CD4-positive, alpha-beta T cell treated with Interleukin-17A for 1 hour (primary cell): ENCODE results near the gene RRAS.

ENCODE experiments used
- DNase-seq: peaks from one replicate; pipeline ENCODE4 v3.0.0-alpha.2; 2020

The RRAS gene

DNA sequence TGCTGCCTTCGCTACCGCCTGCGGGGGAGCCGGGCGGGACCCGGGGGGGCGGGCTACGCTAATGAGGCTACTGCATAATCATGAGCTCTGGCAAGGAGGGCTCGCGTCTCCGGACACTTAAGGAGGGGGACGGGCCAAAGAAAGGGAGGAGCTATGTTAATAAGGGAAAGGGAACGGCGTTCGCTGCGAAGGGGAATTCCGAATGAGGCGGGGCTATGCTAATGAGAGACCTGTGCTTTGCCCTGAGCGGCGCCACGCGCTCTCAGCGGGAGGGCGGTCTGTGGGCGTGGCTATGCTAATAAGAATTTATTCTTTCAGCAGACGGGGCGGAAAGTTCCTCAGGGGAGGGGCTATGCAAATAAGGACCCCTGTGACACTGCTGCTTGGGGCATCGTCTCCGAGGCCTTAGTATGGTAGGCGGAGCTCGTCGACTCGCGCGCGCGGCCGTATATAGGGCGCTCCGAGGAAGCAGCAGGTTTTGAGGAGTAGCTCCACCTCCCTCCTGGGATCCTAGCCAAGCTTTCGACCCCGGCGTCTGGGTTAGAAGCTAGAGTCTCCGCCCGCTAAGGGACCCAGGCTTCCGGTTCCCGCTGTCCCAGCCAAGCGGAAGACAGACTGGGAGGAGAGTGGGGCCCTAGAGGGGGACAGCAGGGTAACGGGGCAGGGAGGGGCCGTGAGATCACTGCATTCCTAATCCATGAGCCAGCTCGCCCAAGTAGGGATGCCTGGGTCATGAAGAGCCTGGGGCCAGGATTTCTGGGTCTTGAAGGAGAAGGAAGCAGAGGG lies at the start of gene RRAS:
Gene RRAS, minus strand, starts transcription at position 31 of the 786 bp plus-strand sequence. CDS start 45 bp downstream, outside the sequence.
- peak; percentile 100 for DNase-seq

DNA sequence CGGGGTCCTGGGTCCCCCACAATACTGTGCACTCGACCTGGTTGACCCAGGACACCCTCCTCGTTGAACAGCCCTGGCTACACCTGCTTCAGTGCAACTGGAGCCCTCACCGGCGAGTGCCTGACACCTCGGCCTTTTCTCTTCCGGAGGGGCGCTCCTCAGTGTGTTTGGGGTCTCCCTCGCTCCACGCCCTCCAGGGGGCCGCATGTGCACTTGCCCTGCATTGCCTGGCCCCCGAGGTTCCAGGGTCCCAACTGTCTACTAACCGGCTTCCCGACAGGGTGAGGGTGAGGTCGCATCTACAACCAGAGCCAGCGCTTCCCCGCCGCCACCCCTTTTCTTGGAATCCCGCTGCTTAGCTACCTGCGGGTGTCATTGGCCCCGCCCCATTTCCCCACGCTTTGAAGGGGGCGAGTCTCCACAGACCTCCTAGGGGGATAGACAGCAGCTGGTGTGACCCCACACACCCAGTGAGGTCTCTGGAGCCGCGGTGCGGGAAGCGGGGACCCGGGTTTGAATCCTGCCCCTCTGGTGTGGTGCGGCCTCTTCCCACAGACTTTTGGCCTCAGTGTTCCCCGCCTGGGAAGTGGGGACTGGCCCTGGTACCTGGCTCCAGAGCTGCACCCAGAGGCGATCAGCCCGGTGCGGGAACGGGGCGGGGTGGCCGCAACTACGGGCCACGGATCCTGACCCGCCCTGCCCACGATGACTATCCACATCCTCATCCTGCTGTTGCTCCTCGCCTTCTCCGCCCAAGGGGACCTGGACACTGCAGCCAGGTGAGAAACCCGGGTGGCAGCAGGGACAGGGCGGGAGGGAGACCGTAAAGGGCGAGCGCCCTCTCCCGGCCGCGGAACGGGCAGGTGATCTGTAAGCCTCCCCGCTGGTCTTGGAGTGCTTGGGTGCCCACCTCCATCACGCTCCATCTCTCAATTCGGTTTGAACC lies 49.5 kb upstream of the RRAS start, which contains the start of gene ADM5:
Gene ADM5, plus strand, starts transcription at position 462 of the 946 bp plus-strand sequence. Its CDS starts 244 bp downstream, at position 706.
- peak; percentile 39 for DNase-seq

DNA sequence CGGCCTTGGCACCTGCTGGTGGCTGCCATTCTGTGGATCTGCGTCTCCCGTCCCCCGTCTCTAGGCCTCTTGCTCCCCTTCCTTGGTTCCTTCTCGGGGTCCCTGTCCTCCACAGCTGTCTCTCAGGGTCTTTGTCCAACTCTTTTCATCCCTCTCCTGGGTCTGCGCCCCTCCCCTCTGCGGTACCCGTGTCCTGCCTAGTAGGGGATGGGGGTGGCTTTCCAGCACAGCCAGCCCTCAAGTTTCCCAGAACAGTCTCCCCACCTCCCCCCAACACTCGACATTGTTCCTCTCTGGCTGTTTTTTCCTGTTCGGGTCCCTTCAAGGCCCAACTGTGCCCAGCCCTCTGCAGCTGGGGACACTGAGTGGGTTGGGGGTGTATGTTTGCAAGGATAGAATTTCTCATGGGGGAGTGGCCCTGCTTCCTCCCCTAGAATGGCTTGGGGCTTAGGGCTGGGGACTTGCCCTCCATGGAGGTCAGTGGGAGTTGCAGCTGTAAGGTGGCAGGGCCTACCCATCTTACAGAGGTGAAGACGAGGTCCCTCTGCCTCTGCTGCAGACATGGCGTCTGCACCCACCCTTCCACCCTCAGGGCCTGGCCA lies 48.7 kb upstream of the RRAS start:
- DNase-seq, result no peak

DNA sequence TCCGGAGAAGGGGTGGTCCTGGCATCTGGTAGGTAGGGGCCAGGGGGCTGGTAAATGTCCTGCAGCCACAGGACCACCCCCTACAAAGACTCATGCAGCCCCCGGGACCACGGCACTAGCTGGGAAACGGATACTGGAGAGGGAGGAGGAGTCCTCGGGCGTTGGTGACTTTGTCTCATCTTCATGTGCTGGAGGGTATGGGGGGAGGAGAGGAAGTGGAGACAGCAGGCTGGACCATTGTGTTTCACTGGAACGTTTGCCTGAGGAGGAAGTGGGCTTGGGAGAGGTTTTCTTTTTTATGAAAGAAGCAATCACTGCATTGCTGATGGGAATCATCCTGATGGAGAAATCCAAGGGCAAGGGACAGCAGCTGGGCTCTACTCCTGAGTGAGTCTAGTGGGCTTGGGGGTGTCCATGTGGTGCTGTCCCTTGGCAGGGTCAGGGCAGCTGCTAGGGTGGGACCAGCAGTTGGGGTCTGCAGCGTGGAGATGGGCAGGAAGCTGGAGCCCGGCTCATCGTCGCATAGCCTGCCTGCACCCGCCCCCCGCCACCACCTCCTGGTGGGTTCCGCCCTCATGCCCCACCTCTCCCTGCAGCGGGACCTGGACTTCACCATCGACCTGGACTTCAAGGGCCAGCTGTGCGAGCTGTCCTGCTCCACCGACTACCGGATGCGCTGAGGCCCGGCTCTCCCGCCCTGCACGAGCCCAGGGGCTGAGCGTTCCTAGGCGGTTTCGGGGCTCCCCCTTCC lies 47.8 kb upstream of the RRAS start:
- DNase-seq, result no peak

DNA sequence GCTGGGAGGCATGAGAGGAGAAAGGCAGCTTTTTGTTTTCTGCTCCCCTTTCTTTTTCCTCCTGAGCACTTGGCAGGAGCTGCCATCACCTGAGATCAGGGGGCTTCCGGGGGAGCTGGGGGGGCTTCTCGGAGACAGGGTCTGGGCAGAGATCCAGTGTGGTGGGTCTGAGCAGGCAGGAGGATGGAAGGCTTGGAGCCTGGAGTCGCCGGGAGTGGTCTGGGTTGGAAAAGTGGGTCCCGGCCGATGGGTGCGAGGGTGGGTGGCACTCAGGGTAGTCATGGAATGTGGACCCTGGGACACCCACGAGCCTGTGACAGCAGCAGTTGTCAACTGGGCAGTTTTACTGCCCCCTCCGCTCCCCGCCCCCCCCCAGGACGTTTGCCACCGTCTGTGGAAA lies 47.2 kb upstream of the RRAS start:
- no peak for DNase-seq

DNA sequence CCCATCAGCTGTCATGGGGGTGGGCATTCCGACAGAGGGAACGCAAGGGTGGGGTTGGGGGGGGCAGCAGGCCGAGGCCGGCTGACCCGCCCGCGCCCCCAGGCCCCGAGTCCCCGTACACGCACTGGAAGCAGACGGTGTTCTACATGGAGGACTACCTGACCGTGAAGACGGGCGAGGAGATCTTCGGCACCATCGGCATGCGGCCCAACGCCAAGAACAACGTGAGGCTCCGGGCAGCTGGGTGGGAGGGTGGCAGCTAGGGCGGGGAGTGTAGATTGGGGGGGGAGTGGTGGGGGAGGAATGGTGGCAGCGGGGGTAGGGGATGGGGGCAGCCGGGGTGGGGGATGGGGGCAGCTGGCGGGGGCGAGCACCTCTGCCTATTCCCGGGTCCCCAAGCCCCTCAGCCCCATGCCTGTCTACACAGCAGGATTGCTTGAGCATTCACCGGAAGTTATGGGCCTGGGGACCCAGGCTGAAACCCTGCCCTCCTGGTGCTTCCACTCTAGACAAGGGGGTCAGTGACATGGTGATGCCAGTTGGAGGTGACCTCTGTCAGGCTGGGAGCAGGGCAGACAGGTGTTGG lies 46.7 kb upstream of the RRAS start:
- DNase-seq, result no peak

DNA sequence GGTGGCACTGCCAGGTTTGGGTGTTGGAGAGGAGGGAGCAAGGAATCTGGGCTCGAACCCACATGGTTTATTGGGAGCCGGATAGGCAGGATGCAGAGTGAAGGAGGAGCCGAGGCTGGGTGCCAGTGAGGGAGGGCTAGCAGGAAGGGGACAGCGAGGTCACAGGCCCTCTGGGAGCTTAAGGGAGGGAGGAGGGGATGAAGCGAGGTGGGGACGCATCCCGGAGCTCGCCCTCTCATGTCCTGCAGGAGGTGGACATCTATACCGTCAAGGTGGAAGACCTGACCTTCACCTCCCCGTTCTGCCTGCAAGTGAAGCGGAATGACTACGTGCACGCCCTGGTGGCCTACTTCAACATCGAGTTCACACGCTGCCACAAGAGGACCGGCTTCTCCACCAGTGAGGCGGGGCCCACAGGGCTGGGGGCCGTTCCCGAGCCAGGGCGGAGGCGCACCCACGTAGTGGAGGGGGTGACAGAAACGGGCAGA lies 45.9 kb upstream of the RRAS start:
- DNase-seq, result no peak

DNA sequence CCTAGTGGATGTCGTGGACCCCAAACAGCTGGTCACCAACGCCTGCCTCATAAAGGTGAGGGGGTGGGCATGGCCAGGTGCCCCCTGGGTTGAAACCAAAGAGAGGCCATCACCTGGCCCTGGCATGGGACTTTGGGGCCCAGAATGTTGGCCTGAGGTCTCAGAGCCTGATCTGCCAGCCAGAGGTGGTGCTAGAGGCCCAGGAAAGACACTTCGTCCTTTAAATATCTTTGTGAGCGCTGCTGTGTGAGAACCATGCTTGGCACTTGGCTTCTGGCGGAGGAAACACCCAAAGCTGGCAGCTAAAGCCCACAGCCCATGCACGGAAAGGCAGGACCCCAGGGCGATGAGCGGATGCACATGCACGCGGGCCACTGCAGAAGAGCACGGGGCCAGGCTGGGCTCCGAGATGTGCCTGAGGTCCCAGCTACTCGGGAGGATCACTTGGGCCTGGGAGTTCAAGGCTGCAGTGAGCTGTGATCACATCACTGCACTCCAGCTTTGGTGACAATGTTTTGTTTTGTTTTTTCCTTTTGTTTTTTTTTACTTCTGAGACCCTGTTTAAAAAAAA lies 45.1 kb upstream of the RRAS start:
- DNase-seq, result no peak

DNA sequence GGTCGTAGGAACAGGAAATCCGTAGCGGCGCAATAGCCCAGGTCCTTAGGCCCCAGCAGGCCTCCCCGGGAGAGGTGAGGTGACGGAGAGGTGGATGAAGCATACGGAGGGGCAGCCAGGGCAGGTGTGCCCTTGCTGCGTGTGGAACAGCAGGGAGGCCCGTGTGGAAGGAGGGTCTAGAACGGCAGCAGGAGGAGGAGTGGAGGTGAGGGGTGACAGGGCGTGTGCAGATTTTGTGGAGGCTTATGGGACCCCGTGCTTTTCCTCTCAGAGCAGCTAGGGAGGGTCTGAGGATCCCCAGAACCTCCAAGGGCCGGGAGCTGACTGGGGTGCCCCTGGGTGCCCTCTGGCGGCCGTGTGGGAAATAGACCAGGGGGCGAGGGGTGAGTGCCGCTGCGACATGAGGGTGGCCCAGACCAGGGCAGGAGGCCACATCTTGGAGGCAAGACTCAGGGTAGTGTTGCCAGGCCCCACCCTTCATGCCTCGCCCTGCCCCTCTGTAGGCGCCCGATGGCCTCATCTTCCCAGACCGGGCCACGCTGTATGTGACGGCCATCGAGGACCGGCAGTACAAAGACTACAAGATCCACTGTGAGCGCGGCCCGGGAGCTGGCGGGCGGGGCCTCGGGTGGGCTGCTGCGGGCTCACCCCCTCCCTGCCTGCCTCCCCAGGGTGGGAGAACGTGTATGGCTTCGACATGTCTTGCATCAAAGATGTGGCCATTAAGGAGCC lies 44.5 kb upstream of the RRAS start:
- DNase-seq, result peak; percentile 36

DNA sequence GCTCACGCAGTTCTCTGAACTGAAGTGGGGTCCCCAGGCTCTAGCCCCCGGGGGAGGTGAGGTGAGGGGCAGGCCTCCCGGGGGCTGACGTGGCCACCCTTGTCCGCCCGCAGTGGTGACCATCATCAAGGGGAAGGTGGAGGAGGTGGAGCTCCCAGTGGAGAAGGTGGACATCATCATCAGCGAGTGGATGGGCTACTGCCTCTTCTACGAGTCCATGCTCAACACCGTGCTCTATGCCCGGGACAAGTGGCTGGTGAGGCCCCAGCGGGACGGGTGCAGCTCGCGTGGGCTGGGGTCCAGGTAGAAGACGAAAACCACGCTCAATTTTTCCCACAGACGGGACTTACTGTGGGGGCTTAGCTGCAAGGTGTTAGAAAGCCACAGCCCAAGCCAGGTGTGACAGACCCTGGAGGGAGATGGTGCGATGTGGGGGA lies 43.9 kb upstream of the RRAS start:
- no peak for DNase-seq

DNA sequence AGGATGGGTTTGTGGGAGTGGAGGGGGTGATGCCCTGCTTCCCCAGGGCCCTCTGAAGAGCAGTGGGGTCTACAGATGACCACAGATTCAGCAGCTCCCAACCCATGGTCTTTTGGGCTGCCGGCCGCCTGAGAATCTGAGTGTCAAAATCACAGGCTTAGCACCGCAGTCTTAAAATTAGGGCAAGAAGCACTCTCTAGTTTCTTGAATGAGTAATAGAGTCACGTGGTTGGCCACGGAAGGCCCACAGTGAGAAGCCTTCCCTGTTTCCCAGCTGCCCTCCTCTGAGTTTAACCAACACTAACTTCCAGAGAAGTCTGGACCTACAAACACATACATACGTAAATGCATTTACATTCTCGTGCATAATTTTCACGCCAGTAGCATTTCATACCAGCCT lies 42.3 kb upstream of the RRAS start:
- DNase-seq, result no peak

DNA sequence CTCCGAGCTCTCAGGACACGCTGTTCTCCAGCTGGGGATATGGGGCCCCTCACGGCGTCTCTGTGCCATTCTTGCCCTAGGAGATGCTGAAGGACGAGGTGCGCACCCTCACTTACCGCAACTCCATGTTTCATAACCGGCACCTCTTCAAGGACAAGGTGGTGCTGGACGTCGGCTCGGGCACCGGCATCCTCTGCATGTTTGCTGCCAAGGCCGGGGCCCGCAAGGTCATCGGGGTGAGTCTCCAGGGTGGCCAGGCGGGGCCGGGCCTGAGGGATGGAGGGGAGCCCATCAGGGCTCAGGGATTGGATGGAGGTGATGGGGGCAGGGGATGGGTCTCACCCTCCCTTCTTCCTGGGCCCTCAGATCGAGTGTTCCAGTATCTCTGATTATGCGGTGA lies 41.9 kb upstream of the RRAS start:
- DNase-seq, result no peak

DNA sequence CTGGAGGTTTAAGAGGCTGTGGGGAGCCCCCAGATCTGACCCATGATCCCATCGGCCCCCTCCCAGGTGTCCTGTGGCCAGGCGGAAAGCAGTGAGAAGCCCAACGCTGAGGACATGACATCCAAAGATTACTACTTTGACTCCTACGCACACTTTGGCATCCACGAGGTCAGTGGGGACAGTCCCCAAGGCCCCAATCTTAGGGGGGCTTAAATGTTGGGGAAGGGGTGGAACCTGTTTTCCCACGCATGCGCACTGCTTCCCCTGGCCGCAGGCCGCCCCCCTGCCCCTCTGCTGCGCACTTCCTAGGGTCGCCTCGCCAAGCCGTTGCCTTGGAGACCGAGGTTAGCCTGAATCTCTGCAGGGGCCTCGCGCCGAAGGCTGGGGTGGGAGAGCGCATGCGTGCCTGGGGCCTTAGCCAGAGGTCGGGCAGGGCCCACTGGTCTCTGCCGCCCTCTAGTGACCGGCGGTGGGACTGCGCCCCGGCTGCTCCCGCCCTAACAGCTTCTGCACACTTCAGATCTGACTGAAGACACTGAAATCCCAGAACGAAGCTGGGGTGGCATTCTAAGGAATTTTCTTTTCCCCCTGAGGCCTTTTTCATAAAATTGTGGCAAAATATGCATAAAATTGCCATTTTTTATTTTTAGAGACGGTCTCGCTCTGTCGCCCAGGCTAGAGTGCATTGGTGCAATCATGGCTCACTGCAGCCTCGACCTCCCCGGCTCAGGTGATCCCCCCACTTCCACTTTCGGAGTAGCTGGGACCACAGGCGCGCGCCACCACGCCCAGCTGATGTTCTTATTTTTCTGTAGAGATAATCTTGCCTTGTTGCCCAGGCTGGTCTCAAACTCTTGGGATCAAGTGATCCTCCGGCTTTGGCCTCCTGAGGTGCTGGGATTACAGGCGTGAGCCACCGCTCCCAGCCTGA lies 40.7 kb upstream of the RRAS start:
- DNase-seq, result peak; percentile 93

DNA sequence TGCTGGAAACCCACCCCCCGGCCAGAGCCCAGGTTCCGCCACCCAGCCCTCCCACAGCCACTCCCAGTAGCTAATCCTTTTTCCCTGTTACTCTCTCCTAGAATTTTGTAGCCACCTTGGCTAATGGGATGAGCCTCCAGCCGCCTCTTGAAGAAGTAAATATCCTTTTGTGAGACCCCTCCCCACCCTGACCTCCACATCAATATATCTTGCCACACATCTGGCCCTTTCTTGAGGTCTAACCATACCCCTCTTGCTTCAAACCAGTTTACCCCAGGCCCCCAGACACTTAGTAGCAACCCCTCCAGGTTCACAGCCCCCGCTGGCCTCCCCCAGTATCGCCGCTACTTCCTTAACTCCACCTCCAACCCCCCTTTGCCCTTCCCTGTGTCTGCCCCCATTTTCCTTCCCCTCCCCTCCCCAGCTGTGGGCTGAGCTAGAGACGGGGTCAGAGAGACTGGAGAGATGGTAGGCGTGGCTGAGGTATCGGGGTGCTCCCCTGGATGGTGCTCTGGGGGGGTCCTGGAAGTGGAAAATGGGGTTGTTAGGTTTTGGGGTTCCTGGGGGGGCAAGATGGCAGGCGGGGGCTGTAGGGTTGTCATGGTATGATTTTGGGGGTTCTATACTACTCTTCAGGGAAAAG lies 39.9 kb upstream of the RRAS start:
- no peak for DNase-seq

DNA sequence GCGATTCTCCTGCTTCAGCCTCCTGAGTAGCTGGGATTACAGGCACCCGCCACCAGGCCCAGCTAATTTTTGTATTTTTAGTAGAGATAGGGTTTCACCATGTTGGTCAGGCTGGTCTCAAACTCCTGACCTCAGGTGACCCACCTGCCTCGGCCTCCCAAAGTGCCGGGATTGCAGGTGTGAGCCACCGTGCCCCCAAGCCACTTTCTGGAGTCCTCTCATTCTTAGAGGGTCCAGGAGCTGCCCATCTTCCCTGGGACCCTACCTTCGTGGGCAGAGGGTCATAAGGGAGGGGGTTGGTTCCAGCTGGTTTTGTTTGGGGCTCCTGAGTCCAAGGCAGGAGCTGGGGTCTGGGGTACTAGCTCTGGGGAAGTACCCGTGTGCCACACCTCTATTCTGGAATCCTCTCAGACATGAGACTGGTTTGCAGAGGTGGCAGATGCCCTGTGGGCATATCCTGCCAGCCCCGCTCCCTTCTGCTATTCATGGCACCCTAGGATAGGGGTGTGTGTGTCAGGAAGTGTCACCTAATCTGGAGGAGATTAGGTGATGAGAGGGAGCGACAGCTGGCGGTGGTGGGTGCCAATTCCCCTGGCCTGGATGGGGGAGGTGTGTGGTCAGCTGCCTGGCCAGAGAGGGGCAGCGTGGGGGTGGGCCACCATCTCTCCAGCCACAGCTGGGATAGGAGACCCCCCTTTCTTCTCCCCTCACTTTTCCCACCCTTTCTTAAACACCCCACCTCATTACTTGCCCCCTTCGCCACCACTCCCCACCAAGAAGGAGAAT lies 39.2 kb upstream of the RRAS start:
- DNase-seq, result no peak

DNA sequence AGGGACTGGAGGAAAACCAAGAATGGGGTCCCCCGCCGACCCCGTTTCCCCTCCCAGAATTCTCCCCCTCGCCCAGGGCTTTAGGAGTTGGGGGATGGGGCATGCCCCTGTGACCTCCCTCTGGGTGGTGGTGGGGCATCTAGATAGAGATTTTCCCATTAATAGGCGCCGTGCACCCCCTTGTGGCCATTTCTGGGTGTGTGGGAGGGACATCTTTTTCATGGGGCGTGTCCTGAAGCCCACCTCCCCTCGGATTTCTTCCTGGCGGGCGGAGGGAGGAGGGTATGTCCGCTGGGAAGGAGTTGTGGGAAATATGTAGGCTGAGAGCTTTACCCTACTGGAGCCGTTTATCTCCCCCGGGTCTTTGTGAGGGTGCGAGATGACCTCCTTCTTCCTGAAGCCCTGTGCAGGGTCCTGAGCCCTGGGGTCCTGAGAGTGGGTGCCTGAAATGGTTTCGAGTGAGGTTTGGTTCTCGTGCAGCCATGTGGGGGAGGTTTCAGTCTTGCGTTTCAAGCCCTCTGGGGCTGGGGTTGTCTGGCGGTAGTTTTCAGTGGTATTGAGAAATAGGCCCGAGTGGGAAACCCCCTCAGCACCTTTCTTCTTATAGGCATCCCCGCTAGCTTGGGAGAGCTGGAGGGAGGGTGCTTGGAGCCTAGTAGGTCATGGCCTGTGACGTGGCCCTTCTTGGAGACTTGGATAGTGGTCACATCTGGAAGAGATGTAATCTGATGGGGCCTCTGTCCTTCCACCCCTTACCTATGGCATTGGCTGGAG lies 38.1 kb upstream of the RRAS start:
- DNase-seq, result peak; percentile 87

DNA sequence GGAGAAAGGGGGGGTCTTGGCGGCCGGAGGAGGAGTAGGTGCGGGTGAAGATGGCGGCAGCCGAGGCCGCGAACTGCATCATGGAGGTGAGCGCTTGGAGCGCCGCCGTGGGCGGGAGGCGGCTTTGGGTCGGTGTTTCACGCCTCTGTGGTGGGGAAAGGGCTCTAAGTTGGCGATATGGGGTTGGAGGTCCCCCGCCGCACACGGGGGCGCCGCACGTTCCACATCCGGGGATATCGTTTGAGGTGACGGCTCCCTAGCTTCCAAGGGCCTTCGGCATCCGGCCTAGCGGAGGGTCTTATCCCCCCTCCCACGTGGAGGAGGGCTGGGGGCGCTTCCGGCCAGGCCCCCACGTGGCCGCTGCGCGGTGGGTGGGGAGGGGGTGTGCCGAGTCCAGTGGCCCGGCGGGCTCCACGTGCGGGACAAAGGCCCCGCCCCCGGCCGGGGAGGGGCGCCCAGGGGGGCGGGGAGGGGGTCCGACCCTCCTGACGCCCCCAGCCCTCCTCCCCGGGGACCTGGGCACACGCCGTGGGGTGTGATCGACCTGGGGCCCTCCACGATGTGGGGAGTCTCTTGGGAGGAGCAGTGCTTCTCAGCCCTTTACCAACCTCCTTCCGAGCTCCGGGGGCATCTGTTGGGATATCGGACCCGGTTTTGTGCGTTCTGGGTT lies 37.4 kb upstream of the RRAS start, which contains the start of gene PRMT1:
Gene PRMT1, plus strand, starts transcription at position 41 of the 670 bp plus-strand sequence. Its CDS starts 10 bp downstream, at position 51.
- no peak for DNase-seq
